SK-N-SH treated with all-trans-retinoic acid at 6 μM for 48 hours (cell line): Measurements from ENCODE around the gene KRT15.

ENCODE experiments used
- ATAC-seq: fragments of 200-7000 bp; cut with Tn5 transposase; 3 replicates; pipeline ENCODE4 v1.9.1; 2020; ENCODE audit warnings: mild to moderate bottlenecking, moderate library complexity
- ARNTL ChIP-seq: fragments of 450-650 bp; formaldehyde crosslinking; IDR thresholded peaks from 2 replicates; pipeline ENCODE4 v1.5.0; 2020; ENCODE audit warnings: low read depth, mild to moderate bottlenecking, moderate library complexity, borderline replicate concordance
- BACH2 ChIP-seq: fragments of 250-450 bp; sonication (Bioruptor Pico); IDR thresholded peaks from 2 replicates; pipeline ENCODE4 v1.9.0; 2021; ENCODE audit warnings: mild to moderate bottlenecking, borderline replicate concordance
- CREB5 ChIP-seq: fragments of 250-450 bp; sonication (Bioruptor Pico); IDR thresholded peaks from 2 replicates; pipeline ENCODE4 v1.5.1; 2020; ENCODE audit warnings: low read depth, mild to moderate bottlenecking, moderate library complexity
- CSDC2 ChIP-seq: fragments of 250-450 bp; sonication (Bioruptor Pico); IDR thresholded peaks from 2 replicates; pipeline ENCODE4 v1.5.0; 2020; ENCODE audit warnings: mild to moderate bottlenecking, moderate library complexity
- GLIS3 ChIP-seq: fragments of 250-450 bp; sonication (Bioruptor Pico); IDR thresholded peaks from 2 replicates; pipeline ENCODE4 v1.5.0; 2020; ENCODE audit warnings: mild to moderate bottlenecking, moderate library complexity
- ISL1 ChIP-seq: fragments of 250-450 bp; sonication (Bioruptor Pico); IDR thresholded peaks from 2 replicates; pipeline ENCODE4 v2.1.2; 2022; ENCODE audit warnings: mild to moderate bottlenecking, moderate library complexity
- OSR1 ChIP-seq: fragments of 250-450 bp; sonication (Bioruptor Pico); IDR thresholded peaks from 2 replicates; pipeline ENCODE4 v1.8.0; 2022; ENCODE audit warnings: moderate library complexity, mild to moderate bottlenecking, inconsistent platforms
- PPARA ChIP-seq: fragments of 250-450 bp; sonication (Bioruptor Pico); IDR thresholded peaks from 2 replicates; pipeline ENCODE4 v1.5.0; 2020; ENCODE audit warnings: mild to moderate bottlenecking, borderline replicate concordance
- RARB ChIP-seq: fragments of 250-450 bp; sonication (Bioruptor Pico); IDR thresholded peaks from 2 replicates; pipeline ENCODE4 v1.8.0; 2021; ENCODE audit warnings: mild to moderate bottlenecking, moderate library complexity
- SNAI2 ChIP-seq: fragments of 250-450 bp; sonication (Bioruptor Pico); IDR thresholded peaks from 2 replicates; pipeline ENCODE4 v1.5.0; 2020; ENCODE audit warnings: mild to moderate bottlenecking, moderate library complexity
- TOX ChIP-seq: fragments of 250-450 bp; sonication (Bioruptor Pico); IDR thresholded peaks from 2 replicates; pipeline ENCODE4 v1.8.0; 2021; ENCODE audit warnings: mild to moderate bottlenecking, moderate library complexity, borderline replicate concordance
- ZC3H10 ChIP-seq: fragments of 250-450 bp; sonication (Bioruptor Pico); IDR thresholded peaks from 2 replicates; pipeline ENCODE4 v1.5.1; 2021; ENCODE audit warnings: mild to moderate bottlenecking, moderate library complexity
- ZFP3 ChIP-seq: fragments of 250-450 bp; sonication (Bioruptor Pico); IDR thresholded peaks from 2 replicates; pipeline ENCODE4 v1.5.0; 2020; ENCODE audit warnings: mild to moderate bottlenecking, moderate library complexity
- ZNF565 ChIP-seq: fragments of 450-650 bp; formaldehyde crosslinking; conservative IDR thresholded peaks from 2 replicates; pipeline ENCODE4 v1.5.0; 2020; ENCODE audit warnings: low read depth, mild to moderate bottlenecking, moderate library complexity
- ZNF70 ChIP-seq: fragments of 450-650 bp; formaldehyde crosslinking; IDR thresholded peaks from 2 replicates; pipeline ENCODE4 v1.5.0; 2020; ENCODE audit warnings: mild to moderate bottlenecking, moderate library complexity
- ZNF8 ChIP-seq: fragments of 450-650 bp; formaldehyde crosslinking; IDR thresholded peaks from 2 replicates; pipeline ENCODE4 v1.5.0; 2020; ENCODE audit warnings: mild to moderate bottlenecking, moderate library complexity
- TF ChIP-seq, protein P1 (sequence below): fragments of 250-450 bp; sonication (Bioruptor Pico); IDR thresholded peaks from 2 replicates; pipeline ENCODE4 v1.8.0; 2021; ENCODE audit warnings: low read depth, mild to moderate bottlenecking, moderate library complexity, borderline replicate concordance
- TF ChIP-seq, protein P2 (sequence below): fragments of 250-450 bp; sonication (Bioruptor Pico); IDR thresholded peaks from 2 replicates; pipeline ENCODE4 v1.5.0; 2020; ENCODE audit warnings: mild to moderate bottlenecking, moderate library complexity
- TF ChIP-seq, protein P3 (sequence below): fragments of 250-450 bp; sonication (Bioruptor Pico); IDR thresholded peaks from 2 replicates; pipeline ENCODE4 v1.5.1; 2021; ENCODE audit warnings: mild to moderate bottlenecking, moderate library complexity
- TF ChIP-seq, protein P4 (sequence below): fragments of 250-450 bp; sonication (Bioruptor Pico); IDR thresholded peaks from 2 replicates; pipeline ENCODE4 v1.8.0; 2020; ENCODE audit warnings: mild to moderate bottlenecking, moderate library complexity, borderline replicate concordance

The KRT15 gene

DNA sequence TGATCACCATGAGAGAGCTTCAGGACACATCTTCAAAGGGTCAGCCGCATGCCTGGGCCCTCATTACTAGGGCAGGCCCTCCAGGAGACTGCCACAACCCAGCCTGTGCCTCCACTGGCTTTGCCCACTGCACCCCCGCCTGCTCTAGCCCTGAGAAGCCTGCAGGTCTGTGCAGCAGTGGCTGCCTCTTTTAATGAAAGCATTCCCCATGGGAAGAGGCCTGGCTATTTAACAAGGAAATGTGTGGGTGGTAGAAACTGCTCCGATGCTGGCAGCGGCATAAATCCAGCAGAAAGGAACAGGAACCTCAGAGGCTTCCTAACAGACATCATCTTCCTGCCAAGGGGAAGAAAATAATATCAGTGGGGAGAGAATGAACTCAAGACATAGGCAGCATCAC is 51.1 kb downstream of the KRT15 start (continued):
- TF ChIP-seq CREB5 (CRISPR knock-in tag) (no peak), ZNF70 (no peak)

GRCh38 chr17:41466988-41467387 is 51.7 kb downstream of the KRT15 start, which contains the start of gene KRT32:
Gene KRT32, minus strand, starts transcription at chr17:41467386. Its CDS starts 61 bp downstream, at chr17:41467325.
- no peak for TF ChIP-seq CREB5 (CRISPR knock-in tag)
- TF ChIP-seq, protein P1, sequence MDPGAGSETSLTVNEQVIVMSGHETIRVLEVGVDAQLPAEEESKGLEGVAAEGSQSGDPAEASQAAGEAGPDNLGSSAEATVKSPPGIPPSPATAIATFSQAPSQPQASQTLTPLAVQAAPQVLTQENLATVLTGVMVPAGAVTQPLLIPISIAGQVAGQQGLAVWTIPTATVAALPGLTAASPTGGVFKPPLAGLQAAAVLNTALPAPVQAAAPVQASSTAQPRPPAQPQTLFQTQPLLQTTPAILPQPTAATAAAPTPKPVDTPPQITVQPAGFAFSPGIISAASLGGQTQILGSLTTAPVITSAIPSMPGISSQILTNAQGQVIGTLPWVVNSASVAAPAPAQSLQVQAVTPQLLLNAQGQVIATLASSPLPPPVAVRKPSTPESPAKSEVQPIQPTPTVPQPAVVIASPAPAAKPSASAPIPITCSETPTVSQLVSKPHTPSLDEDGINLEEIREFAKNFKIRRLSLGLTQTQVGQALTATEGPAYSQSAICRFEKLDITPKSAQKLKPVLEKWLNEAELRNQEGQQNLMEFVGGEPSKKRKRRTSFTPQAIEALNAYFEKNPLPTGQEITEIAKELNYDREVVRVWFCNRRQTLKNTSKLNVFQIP (CRISPR knock-in tag): no peak
- no peak for TF ChIP-seq ZNF8 (CRISPR knock-in tag)
- no peak for TF ChIP-seq SNAI2 (CRISPR knock-in tag)
- TF ChIP-seq CSDC2 (CRISPR knock-in tag): no peak
- TF ChIP-seq ZFP3 (CRISPR knock-in tag): no peak
- TF ChIP-seq, protein P2, sequence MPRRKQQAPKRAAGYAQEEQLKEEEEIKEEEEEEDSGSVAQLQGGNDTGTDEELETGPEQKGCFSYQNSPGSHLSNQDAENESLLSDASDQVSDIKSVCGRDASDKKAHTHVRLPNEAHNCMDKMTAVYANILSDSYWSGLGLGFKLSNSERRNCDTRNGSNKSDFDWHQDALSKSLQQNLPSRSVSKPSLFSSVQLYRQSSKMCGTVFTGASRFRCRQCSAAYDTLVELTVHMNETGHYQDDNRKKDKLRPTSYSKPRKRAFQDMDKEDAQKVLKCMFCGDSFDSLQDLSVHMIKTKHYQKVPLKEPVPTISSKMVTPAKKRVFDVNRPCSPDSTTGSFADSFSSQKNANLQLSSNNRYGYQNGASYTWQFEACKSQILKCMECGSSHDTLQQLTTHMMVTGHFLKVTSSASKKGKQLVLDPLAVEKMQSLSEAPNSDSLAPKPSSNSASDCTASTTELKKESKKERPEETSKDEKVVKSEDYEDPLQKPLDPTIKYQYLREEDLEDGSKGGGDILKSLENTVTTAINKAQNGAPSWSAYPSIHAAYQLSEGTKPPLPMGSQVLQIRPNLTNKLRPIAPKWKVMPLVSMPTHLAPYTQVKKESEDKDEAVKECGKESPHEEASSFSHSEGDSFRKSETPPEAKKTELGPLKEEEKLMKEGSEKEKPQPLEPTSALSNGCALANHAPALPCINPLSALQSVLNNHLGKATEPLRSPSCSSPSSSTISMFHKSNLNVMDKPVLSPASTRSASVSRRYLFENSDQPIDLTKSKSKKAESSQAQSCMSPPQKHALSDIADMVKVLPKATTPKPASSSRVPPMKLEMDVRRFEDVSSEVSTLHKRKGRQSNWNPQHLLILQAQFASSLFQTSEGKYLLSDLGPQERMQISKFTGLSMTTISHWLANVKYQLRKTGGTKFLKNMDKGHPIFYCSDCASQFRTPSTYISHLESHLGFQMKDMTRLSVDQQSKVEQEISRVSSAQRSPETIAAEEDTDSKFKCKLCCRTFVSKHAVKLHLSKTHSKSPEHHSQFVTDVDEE (CRISPR knock-in tag): no peak
- TF ChIP-seq, protein P3, sequence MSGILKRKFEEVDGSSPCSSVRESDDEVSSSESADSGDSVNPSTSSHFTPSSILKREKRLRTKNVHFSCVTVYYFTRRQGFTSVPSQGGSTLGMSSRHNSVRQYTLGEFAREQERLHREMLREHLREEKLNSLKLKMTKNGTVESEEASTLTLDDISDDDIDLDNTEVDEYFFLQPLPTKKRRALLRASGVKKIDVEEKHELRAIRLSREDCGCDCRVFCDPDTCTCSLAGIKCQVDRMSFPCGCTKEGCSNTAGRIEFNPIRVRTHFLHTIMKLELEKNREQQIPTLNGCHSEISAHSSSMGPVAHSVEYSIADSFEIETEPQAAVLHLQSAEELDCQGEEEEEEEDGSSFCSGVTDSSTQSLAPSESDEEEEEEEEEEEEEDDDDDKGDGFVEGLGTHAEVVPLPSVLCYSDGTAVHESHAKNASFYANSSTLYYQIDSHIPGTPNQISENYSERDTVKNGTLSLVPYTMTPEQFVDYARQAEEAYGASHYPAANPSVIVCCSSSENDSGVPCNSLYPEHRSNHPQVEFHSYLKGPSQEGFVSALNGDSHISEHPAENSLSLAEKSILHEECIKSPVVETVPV (CRISPR knock-in tag): no peak
- no peak for ATAC-seq

DNA sequence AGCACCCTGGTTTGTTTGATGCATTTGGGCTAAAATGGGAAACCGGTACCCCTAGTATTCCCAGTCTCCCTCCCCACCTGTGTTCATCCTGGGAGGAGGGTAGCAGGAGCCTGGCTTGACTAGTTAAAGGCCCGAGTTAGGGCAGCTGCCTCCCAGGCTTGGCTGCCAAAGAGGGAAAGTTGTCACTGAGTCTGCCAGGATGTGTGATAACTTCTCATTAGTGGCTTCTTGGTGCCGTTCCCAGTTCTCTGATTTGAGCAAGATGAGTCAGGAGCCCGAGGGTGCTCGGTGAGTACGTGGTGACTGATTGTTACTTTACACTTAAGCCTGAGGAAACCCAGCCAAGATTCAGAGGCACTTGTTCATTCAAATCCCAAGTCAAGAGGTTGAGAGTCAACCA is 54.0 kb downstream of the KRT15 start:
- TF ChIP-seq PPARA (CRISPR knock-in tag) (no peak), ZNF565 (CRISPR knock-in tag) (no peak), TOX (no peak), CREB5 (CRISPR knock-in tag) (no peak), GLIS3 (CRISPR knock-in tag) (no peak), BACH2 (CRISPR knock-in tag) (no peak), ZNF70 (no peak), SNAI2 (CRISPR knock-in tag) (no peak), ARNTL (CRISPR knock-in tag) (no peak), RARB (CRISPR knock-in tag) (no peak), ZFP3 (CRISPR knock-in tag) (no peak), OSR1 (no peak), ZNF8 (CRISPR knock-in tag) (no peak), CSDC2 (CRISPR knock-in tag) (no peak), ISL1 (CRISPR knock-in tag) (no peak), ZC3H10 (no peak)
- TF ChIP-seq, protein P2 (CRISPR knock-in tag): no peak
- TF ChIP-seq, protein P1 (CRISPR knock-in tag): no peak
- TF ChIP-seq, protein P4, sequence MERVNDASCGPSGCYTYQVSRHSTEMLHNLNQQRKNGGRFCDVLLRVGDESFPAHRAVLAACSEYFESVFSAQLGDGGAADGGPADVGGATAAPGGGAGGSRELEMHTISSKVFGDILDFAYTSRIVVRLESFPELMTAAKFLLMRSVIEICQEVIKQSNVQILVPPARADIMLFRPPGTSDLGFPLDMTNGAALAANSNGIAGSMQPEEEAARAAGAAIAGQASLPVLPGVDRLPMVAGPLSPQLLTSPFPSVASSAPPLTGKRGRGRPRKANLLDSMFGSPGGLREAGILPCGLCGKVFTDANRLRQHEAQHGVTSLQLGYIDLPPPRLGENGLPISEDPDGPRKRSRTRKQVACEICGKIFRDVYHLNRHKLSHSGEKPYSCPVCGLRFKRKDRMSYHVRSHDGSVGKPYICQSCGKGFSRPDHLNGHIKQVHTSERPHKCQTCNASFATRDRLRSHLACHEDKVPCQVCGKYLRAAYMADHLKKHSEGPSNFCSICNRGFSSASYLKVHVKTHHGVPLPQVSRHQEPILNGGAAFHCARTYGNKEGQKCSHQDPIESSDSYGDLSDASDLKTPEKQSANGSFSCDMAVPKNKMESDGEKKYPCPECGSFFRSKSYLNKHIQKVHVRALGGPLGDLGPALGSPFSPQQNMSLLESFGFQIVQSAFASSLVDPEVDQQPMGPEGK: no peak
- peak; percentile 61; the same call in 2 of the 3 replicates for ATAC-seq
